Liver (tissue), 9 donors: ENCODE measurements around the gene ECEL1. TPM values are rescaled to one million over a fixed set of nuclear protein-coding genes. Genes with fewer than 3 reads are reported as not detected.

Source experiments
- DNase-seq: peaks from one replicate; pipeline ENCODE4 v3.0.0-alpha.2; 2017; ENCODE audit warnings: low spot score
- H3K27ac ChIP-seq, 2 donors: one replicate each; pipeline ENCODE4 v1.7.0; 2013; ENCODE audit warnings: inconsistent platforms in 2 of 2, low read length in 2 of 2, control low read depth in 1 of 2, low read depth in 1 of 2, mild to moderate bottlenecking in 1 of 2
- H3K27me3 ChIP-seq, 4 donors: one replicate each; pipeline versions ENCODE4 v1.6.1 to v1.7.0; 2013; ENCODE audit warnings: low read length in 3 of 4, inconsistent platforms in 1 of 4, mild to moderate bottlenecking in 1 of 4, moderate library complexity in 1 of 4; ENCODE audit not compliant: control insufficient read depth in 4 of 4, insufficient read depth in 4 of 4
- H3K36me3 ChIP-seq, 4 donors: one replicate each; pipeline versions ENCODE4 v1.6.1 to v1.7.0; 2013; ENCODE audit warnings: low read length in 3 of 4, mild to moderate bottlenecking in 3 of 4, low read depth in 1 of 4, moderate library complexity in 1 of 4; ENCODE audit not compliant: control insufficient read depth in 4 of 4, insufficient read depth in 3 of 4
- H3K4me1 ChIP-seq, 4 donors: one replicate each; pipeline versions ENCODE4 v1.6.1 to v1.7.0; 2013; ENCODE audit warnings: low read length in 3 of 4, mild to moderate bottlenecking in 3 of 4, moderate library complexity in 1 of 4; ENCODE audit not compliant: control insufficient read depth in 4 of 4, insufficient read depth in 4 of 4
- H3K4me3 ChIP-seq, 3 donors: one replicate each; pipeline versions ENCODE4 v1.6.1 to v1.7.0; 2013; ENCODE audit warnings: low read length in 3 of 3, control low read depth in 1 of 3, low read depth in 1 of 3, mild to moderate bottlenecking in 1 of 3
- H3K9ac ChIP-seq, 2 donors: one replicate each; pipeline ENCODE4 v1.7.0; 2013; ENCODE audit warnings: low read length in 2 of 2, mild to moderate bottlenecking in 2 of 2, moderate library complexity in 2 of 2, control low read depth in 1 of 2, low read depth in 1 of 2
- H3K9me3 ChIP-seq, 4 donors: one replicate each; pipeline versions ENCODE4 v1.6.1 to v1.7.0; 2013; ENCODE audit warnings: low read length in 3 of 4; ENCODE audit not compliant: control insufficient read depth in 4 of 4
- EGR1 ChIP-seq, 2 donors: IDR thresholded peaks; 2 replicates each; pipeline ENCODE4 v1.6.1; 2016 to 2018; ENCODE audit warnings: antibody characterized with exemption in 2 of 2, low read depth in 2 of 2
- FOXA1 ChIP-seq: IDR thresholded peaks from 2 replicates; pipeline ENCODE4 v1.6.1; 2016; ENCODE audit warnings: antibody characterized with exemption
- FOXA2 ChIP-seq: IDR thresholded peaks from 2 replicates; pipeline ENCODE4 v1.6.1; 2016; ENCODE audit warnings: antibody characterized with exemption
- GABPA ChIP-seq, 2 donors: IDR thresholded peaks in 1 of 2; conservative IDR thresholded peaks in 1 of 2; 2 replicates each; pipeline ENCODE4 v1.6.1; 2016; ENCODE audit warnings: antibody characterized with exemption in 2 of 2, mild to moderate bottlenecking in 1 of 2, moderate library complexity in 1 of 2
- HNF4A ChIP-seq, 2 donors: conservative IDR thresholded peaks; 2 replicates each; pipeline ENCODE4 v1.6.1; 2016; ENCODE audit warnings: antibody characterized with exemption in 2 of 2, mild to moderate bottlenecking in 2 of 2
- HNF4G ChIP-seq: IDR thresholded peaks from 2 replicates; pipeline ENCODE4 v1.6.1; 2016; ENCODE audit warnings: antibody characterized with exemption
- JUND ChIP-seq, 2 donors: IDR thresholded peaks; 2 replicates each; pipeline ENCODE4 v1.6.1; 2016; ENCODE audit warnings: antibody characterized with exemption in 2 of 2
- MAX ChIP-seq: IDR thresholded peaks from 2 replicates; pipeline ENCODE4 v1.6.1; 2016; ENCODE audit warnings: antibody characterized with exemption
- RAD21 ChIP-seq, 2 donors: IDR thresholded peaks; 2 replicates each; pipeline ENCODE4 v1.6.1; 2016; ENCODE audit warnings: antibody characterized with exemption in 2 of 2, mild to moderate bottlenecking in 2 of 2
- REST ChIP-seq: IDR thresholded peaks from 2 replicates; pipeline ENCODE4 v1.6.1; 2016; ENCODE audit warnings: antibody characterized with exemption, mild to moderate bottlenecking
- RXRA ChIP-seq, 2 donors: IDR thresholded peaks; 2 replicates each; pipeline ENCODE4 v1.6.1; 2017 to 2018; ENCODE audit warnings: antibody characterized with exemption in 2 of 2, mild to moderate bottlenecking in 1 of 2
- SP1 ChIP-seq: IDR thresholded peaks from 2 replicates; pipeline ENCODE4 v1.6.1; 2018; ENCODE audit warnings: antibody characterized with exemption, mild to moderate bottlenecking
- TAF1 ChIP-seq: conservative IDR thresholded peaks from 2 replicates; pipeline ENCODE4 v1.6.1; 2016; ENCODE audit warnings: antibody characterized with exemption, mild to moderate bottlenecking
- YY1 ChIP-seq: IDR thresholded peaks from 2 replicates; pipeline ENCODE4 v1.6.1; 2016; ENCODE audit warnings: antibody characterized with exemption, mild to moderate bottlenecking
- WGBS: extraction: QIAGEN DNeasy Blood & Tissue Kit; methylation state at CpG from one replicate; pipeline ENCODE4 v1.1.7; 2013; 5-methylcytosine and 5-hydroxymethylcytosine counted together
- polyA plus RNA-seq, 2 donors: library from polyadenylated mRNA; stranded (reverse) in 1 of 2; unstranded in 1 of 2; fragments of 200-250 nt in 1 of 2; fragments of >200 nt in 1 of 2; fragmentation: Nextera tagmentation in 1 of 2; extraction: Ambion mirVana in 1 of 2; gene quantifications; one replicate each; pipeline versions ENCODE4 v1.2.1 to v1.2.3, GENCODE V29; 2013 to 2015
- total RNA-seq, 2 donors: library from RNA; depleted of rRNA; stranded (reverse); fragments of >200 nt; gene quantifications; one replicate each; pipeline ENCODE4 v1.2.3, GENCODE V29; 2014
- TF ChIP-seq, protein P1 (sequence below): fragments of 150-350 bp; IDR thresholded peaks from 2 replicates; pipeline ENCODE4 v1.5.1; 2017; ENCODE audit warnings: improper control_type of control experiment, low read depth, low read length; ENCODE audit not compliant: missing input control
- TF ChIP-seq, protein P2 (sequence below): IDR thresholded peaks from 2 replicates; pipeline ENCODE4 v1.6.1; 2016; ENCODE audit warnings: antibody characterized with exemption
- TF ChIP-seq, protein P3 (sequence below): IDR thresholded peaks from 2 replicates; pipeline ENCODE4 v1.6.1; 2016; ENCODE audit warnings: antibody characterized with exemption
- donor health status: healthy.
- donor health status: healthy.
- donor health status: healthy.
- donor health status: healthy.
- donor health status: healthy.

ECEL1 gene
- total and polyA plus RNA-seq, 4 donors = 0.67 to 1.8 TPM; not detected in 2

DNA sequence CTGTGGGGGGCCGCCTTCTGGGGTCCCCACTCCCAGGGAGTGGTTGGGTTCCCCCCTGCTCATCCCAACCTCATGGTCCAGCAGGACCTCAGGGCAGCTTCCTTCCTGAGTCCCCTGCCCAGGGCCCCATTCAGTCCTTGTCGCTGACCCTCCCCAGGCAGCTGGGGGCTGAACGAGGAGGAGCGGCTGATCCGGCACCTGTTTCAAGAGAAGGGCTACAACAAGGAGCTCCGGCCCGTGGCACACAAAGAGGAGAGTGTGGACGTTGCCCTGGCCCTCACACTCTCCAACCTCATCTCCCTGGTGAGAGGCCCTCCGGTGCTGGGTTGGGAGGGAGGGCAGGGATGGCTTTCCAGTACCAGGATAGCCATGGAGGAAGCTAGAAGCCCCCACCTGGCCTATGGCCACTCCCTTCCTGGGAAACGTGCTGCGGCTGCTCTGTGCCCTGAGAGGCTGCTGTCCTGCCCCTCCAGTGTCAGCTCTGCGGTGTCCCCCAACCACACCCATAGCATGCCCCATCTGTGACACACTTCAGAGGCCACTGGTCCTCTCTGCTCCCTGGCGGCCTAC is 38.8 kb upstream of the ECEL1 start:
- DNase-seq = no peak
- H3K27ac ChIP-seq = no peak overlapping the region
- H3K4me3 ChIP-seq = no peak overlapping the region
- peaks cover 0 to 10% (median 5%) of the 10 kb centered on the region in 4 donors for H3K27me3 ChIP-seq
- H3K36me3 ChIP-seq = no peaks in the 10 kb centered on the region
- H3K9ac ChIP-seq = no peak overlapping the region
- H3K9me3 ChIP-seq = no peaks in the 10 kb centered on the region
- H3K4me1 ChIP-seq = peaks cover 7 to 22% (median 13%) of the 10 kb centered on the region in 4 donors
- TF ChIP-seq JUND (IDR thresholded peaks at IDR 0.05) = no peak
- no peak for TF ChIP-seq YY1
- no peak for TF ChIP-seq RAD21 (IDR thresholded peaks at IDR 0.05)
- no peak for TF ChIP-seq EGR1 (IDR thresholded peaks at IDR 0.05; ENCODE audit: low read depth in 2 of 2)
- TF ChIP-seq, protein P1, sequence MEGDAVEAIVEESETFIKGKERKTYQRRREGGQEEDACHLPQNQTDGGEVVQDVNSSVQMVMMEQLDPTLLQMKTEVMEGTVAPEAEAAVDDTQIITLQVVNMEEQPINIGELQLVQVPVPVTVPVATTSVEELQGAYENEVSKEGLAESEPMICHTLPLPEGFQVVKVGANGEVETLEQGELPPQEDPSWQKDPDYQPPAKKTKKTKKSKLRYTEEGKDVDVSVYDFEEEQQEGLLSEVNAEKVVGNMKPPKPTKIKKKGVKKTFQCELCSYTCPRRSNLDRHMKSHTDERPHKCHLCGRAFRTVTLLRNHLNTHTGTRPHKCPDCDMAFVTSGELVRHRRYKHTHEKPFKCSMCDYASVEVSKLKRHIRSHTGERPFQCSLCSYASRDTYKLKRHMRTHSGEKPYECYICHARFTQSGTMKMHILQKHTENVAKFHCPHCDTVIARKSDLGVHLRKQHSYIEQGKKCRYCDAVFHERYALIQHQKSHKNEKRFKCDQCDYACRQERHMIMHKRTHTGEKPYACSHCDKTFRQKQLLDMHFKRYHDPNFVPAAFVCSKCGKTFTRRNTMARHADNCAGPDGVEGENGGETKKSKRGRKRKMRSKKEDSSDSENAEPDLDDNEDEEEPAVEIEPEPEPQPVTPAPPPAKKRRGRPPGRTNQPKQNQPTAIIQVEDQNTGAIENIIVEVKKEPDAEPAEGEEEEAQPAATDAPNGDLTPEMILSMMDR = no peak
- TF ChIP-seq MAX = no peak
- TF ChIP-seq, protein P2, sequence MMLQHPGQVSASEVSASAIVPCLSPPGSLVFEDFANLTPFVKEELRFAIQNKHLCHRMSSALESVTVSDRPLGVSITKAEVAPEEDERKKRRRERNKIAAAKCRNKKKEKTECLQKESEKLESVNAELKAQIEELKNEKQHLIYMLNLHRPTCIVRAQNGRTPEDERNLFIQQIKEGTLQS = no peak
- TF ChIP-seq REST = no peak
- WGBS = 81% methylated on average over 13 of the region's 13 CpGs

DNA sequence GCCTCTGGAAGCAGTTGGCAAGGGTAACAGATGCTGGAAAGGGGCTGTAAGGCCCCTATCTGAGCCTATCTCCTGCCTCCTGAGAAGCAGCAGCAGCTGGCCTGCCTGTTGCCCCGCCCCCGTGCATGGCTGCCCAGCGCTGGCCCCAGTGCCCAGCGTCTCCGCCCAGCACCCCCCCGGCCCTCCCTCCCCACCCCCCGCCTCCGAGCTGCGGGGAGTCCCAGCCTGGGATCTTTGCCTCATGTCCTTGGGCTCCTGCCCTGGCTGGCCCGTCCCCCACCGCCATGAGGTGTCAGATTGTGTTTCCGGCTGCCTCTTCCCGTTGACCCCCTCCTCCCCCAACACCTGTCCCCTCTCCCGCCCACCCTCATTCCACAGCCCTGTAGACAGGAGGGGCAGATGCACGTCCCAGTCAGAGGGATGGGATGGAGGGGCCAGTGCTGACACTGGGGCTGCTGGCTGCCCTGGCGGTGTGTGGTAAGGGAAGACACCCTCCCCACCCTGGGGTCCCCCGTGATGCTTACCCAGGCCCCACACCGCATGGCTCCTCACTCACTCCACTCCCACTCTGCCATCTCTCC is 38.2 kb upstream of the ECEL1 start, which contains the start of gene CHRND:
TSS of gene CHRND (plus strand) at position 370 of the 581 bp plus-strand sequence. CDS start at position 426, 56 bp downstream.
- 24% methylated on average over 18 of the region's 18 CpGs for WGBS
- DNase-seq = no peak
- no peak for TF ChIP-seq RXRA (IDR thresholded peaks at IDR 0.05)
- TF ChIP-seq REST = no peak
- no peak for TF ChIP-seq RAD21 (IDR thresholded peaks at IDR 0.05)
- TF ChIP-seq EGR1 (IDR thresholded peaks at IDR 0.05; ENCODE audit: low read depth in 2 of 2) = no peak
- TF ChIP-seq HNF4A (conservative IDR thresholded peaks at IDR 0.05) = no peak
- TF ChIP-seq GABPA (IDR thresholded peaks at IDR 0.05 in 1 of 2, conservative IDR thresholded peaks at IDR 0.05 in 1 of 2) = no peak
- no peak for TF ChIP-seq SP1
- TF ChIP-seq FOXA1 = no peak
- no peak for TF ChIP-seq HNF4G
- TF ChIP-seq JUND (IDR thresholded peaks at IDR 0.05) = no peak
- TF ChIP-seq TAF1 = no peak
- TF ChIP-seq, protein P3, sequence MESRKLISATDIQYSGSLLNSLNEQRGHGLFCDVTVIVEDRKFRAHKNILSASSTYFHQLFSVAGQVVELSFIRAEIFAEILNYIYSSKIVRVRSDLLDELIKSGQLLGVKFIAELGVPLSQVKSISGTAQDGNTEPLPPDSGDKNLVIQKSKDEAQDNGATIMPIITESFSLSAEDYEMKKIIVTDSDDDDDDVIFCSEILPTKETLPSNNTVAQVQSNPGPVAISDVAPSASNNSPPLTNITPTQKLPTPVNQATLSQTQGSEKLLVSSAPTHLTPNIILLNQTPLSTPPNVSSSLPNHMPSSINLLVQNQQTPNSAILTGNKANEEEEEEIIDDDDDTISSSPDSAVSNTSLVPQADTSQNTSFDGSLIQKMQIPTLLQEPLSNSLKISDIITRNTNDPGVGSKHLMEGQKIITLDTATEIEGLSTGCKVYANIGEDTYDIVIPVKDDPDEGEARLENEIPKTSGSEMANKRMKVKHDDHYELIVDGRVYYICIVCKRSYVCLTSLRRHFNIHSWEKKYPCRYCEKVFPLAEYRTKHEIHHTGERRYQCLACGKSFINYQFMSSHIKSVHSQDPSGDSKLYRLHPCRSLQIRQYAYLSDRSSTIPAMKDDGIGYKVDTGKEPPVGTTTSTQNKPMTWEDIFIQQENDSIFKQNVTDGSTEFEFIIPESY = no peak
- no peak for TF ChIP-seq MAX
- no peak for TF ChIP-seq FOXA2
- TF ChIP-seq YY1 = no peak
- H3K27me3 ChIP-seq = peaks cover 0 to 10% (median 5%) of the 10 kb centered on the region in 4 donors
- H3K27ac ChIP-seq = no peak within 1 kb of the TSS
- H3K4me1 ChIP-seq = peaks cover 7 to 22% (median 13%) of the 10 kb centered on the region in 4 donors
- no peak within 1 kb of the TSS for H3K4me3 ChIP-seq
- H3K9ac ChIP-seq = no peak within 1 kb of the TSS
- H3K9me3 ChIP-seq = no peaks in the 10 kb centered on the region
- no peaks in the 10 kb centered on the region for H3K36me3 ChIP-seq
